ENCODE measurements around the gene NPAS1.
A peak's percentile ranks its signal among the peaks of the same experiment; 100 is the strongest.
"Not testable (repeated sequence)": the region's sequence is repeated elsewhere in the genome, so short reads cannot be mapped to it uniquely, and the experiment has no call there.

Gene NPAS1

DNA sequence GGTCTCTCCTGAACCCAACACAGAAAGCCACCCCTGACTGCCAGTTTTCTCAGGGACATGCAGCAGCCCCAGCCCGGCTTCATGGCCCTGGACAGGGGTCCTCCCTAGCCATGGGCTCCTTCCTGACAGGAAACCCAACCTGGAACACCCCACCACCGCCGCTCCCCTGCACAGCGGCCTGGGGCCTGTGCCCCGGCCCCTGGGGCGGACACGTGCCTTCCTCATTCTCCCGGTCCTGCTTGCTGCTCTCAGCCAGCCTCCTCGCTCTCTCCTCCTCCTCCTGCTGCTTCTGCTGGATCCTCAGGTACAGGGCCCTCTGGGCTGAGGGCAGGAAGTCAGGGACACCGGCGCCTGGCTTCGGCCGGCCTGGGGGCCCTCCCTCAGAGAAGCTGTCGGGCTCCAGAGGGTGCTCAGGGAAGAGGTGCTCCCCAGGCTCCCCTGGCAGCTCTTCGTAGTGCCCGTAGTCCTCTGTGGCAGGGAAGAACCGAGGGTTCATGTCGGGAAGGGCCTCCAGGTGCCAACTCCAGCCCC is 49.3 kb downstream of the NPAS1 start:
- Mint-ChIP-seq H3K27ac (no peak overlapping the region), H3K4me3 (no peak overlapping the region), H3K9me3 (no peaks in the 10 kb centered on the region), H3K36me3 (ENCODE audit: low read depth) (peaks cover 39% of the 10 kb centered on the region), H3K4me1 (ENCODE audit: low read depth) (no peaks in the 10 kb centered on the region), H3K27me3 (no peaks in the 10 kb centered on the region)

DNA sequence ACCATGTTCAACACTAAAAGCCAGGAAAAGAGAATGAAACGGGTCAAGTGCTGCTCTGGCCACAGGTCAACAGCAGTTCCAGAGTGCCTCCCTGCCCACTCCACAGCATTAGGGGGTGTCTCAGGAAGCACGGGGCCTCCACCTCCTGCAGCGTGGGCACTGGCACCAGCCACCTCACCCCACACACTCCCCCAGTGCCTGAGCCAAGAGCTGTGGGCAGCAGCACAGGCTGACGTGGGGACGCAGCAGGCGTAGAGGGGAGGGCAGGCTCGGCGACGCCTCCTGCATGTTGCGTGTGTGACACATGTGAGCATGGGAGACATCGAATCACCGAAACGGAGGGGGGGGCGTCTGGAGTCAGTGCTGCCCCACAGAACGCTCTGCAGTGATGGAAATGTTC is 50.2 kb downstream of the NPAS1 start:
- no peaks in the 10 kb centered on the region for H3K27me3 Mint-ChIP-seq
- peaks cover 33% of the 10 kb centered on the region for H3K36me3 Mint-ChIP-seq (ENCODE audit: low read depth)
- H3K9me3 Mint-ChIP-seq: no peaks in the 10 kb centered on the region
- no peak overlapping the region for H3K4me3 Mint-ChIP-seq
- no peaks in the 10 kb centered on the region for H3K4me1 Mint-ChIP-seq (ENCODE audit: low read depth)
- H3K27ac Mint-ChIP-seq: no peak overlapping the region

GRCh38 chr19:47070756-47071155 is 51.1 kb downstream of the NPAS1 start:
- Mint-ChIP-seq H3K27ac (no peak overlapping the region), H3K27me3 (no peaks in the 10 kb centered on the region), H3K36me3 (ENCODE audit: low read depth) (peaks cover 35% of the 10 kb centered on the region), H3K4me3 (no peak overlapping the region), H3K4me1 (ENCODE audit: low read depth) (no peaks in the 10 kb centered on the region), H3K9me3 (no peaks in the 10 kb centered on the region)

- no peaks in the 10 kb centered on the region for H3K9me3 Mint-ChIP-seq
- no peak overlapping the region for H3K27ac Mint-ChIP-seq
- no peak overlapping the region for H3K4me3 Mint-ChIP-seq
- no peaks in the 10 kb centered on the region for H3K4me1 Mint-ChIP-seq (ENCODE audit: low read depth)
- H3K36me3 Mint-ChIP-seq (ENCODE audit: low read depth): peaks cover 43% of the 10 kb centered on the region
- no peaks in the 10 kb centered on the region for H3K27me3 Mint-ChIP-seq
These were observed 52.1 kb downstream of the NPAS1 start for GRCh38 chr19:47071731-47072130.

GRCh38 chr19:47072323-47072722 is 52.7 kb downstream of the NPAS1 start:
- Mint-ChIP-seq H3K4me1 (ENCODE audit: low read depth) (no peaks in the 10 kb centered on the region), H3K27ac (no peak overlapping the region), H3K27me3 (no peaks in the 10 kb centered on the region), H3K36me3 (ENCODE audit: low read depth) (peaks cover 48% of the 10 kb centered on the region), H3K9me3 (no peaks in the 10 kb centered on the region), H3K4me3 (no peak overlapping the region)

DNA sequence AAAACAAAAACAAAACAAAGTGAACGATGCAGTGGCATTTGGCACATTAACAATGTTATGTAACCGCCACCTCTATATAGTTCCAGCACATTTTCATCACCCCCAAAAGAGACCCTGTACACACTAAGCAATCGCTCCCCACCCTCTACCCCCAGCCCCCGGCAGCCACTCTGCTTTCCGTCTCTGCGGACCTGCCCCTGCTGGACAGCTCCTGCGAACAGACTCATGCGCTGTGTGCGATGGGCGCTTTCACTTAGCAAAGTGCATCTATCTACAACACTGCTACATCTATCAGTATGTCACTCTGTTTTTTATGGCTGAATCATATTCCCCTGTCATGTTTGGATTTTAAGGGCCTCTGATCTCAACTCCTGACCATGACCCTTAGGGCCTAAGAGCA is 53.9 kb downstream of the NPAS1 start:
- H3K9me3 Mint-ChIP-seq: no peaks in the 10 kb centered on the region
- H3K4me1 Mint-ChIP-seq (ENCODE audit: low read depth): no peaks in the 10 kb centered on the region
- H3K27me3 Mint-ChIP-seq: no peaks in the 10 kb centered on the region
- H3K36me3 Mint-ChIP-seq (ENCODE audit: low read depth): peaks cover 47% of the 10 kb centered on the region
- H3K4me3 Mint-ChIP-seq: no peak overlapping the region
- H3K27ac Mint-ChIP-seq: no peak overlapping the region

GRCh38 chr19:47074621-47075020 is 55.0 kb downstream of the NPAS1 start:
- H3K4me3 Mint-ChIP-seq: no peak overlapping the region
- no peaks in the 10 kb centered on the region for H3K27me3 Mint-ChIP-seq
- H3K9me3 Mint-ChIP-seq: no peaks in the 10 kb centered on the region
- H3K4me1 Mint-ChIP-seq (ENCODE audit: low read depth): no peaks in the 10 kb centered on the region
- H3K27ac Mint-ChIP-seq: no peak overlapping the region
- H3K36me3 Mint-ChIP-seq (ENCODE audit: low read depth): peaks cover 47% of the 10 kb centered on the region

DNA sequence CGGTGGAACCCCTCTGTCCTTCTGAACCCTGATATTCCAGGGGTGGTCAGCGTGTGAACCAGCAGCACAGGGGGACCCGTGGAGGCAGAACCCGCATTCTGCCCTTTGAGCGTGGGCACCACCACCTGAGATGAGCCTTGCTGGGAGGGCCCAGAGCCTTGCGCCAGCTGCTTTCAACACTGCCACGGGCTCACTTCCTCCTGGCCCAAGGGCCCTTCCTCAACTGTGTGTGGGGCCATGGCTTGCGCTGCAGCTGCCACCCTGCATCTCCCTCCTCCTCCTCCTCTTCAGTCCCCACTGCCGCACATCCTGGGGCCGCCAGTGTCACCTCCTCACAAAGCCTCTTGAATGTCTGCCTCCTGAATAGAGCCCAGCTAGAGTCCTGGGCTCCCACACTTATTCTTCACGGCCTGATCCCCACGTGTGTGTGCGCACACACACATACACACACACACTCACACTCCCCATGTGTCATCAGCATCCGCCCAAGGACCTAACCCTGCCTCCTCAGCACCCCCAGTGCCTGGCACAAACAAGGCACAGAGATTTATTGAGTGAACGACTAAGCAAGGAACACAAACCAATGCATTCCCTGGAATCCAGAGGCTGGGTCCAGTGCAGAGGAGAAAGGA is 55.7 kb downstream of the NPAS1 start:
- Mint-ChIP-seq H3K27me3 (no peaks in the 10 kb centered on the region), H3K9me3 (no peaks in the 10 kb centered on the region), H3K4me3 (no peak overlapping the region), H3K27ac (peak overlapping the region; percentile 10), H3K36me3 (ENCODE audit: low read depth) (peaks cover 43% of the 10 kb centered on the region), H3K4me1 (ENCODE audit: low read depth) (no peaks in the 10 kb centered on the region)

DNA sequence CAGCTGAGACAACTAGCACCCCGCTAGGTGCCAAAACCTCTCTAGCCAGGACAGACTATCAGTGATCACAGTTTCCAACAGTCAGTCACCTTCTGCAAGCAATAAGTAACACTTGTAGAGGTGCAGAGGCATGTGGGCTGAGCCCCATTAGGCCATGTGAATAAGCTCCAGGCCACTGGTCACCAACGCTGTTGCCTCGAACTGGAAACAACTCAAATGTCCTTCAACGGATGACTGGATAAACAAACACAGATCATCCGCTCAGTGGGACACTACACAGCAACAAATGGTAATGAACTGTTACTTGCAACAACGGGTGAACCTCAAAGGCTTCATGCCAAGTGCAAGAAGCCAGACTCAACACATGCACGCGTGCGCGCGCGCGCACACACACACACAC is 56.3 kb downstream of the NPAS1 start:
- Mint-ChIP-seq H3K9me3 (no peaks in the 10 kb centered on the region), H3K27ac (no peak overlapping the region), H3K4me3 (no peak overlapping the region), H3K27me3 (no peaks in the 10 kb centered on the region), H3K36me3 (ENCODE audit: low read depth) (peaks cover 40% of the 10 kb centered on the region), H3K4me1 (ENCODE audit: low read depth) (no peaks in the 10 kb centered on the region)

- H3K4me3 Mint-ChIP-seq; H3K27me3 Mint-ChIP-seq; H3K9me3 Mint-ChIP-seq; H3K27ac Mint-ChIP-seq; H3K4me1 Mint-ChIP-seq (ENCODE audit: low read depth): not testable (repeated sequence)
- H3K36me3 Mint-ChIP-seq (ENCODE audit: low read depth): peaks cover 48% of the 10 kb centered on the region
These were observed 58.7 kb downstream of the NPAS1 start for GRCh38 chr19:47078351-47078750.

DNA sequence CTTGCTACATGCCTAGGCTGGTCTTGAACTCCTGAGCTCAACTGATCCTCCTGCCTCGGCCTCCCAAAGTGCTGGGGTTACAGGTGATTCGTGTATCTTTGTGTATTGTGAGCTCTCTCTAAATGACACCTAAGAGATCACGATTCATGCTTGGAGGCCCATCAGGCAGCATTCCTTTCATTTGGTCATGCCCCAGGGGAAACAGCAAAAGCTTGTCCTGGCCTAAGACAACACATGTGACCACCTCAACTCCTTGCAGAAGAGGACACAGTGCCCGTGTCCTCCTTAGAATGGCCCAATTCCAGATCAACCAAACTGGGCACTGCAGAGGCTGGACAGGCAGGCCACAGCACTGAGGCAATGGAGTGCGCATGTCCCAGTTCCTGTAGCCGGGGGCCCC is 61.5 kb downstream of the NPAS1 start:
- H3K4me1 Mint-ChIP-seq (ENCODE audit: low read depth): no peaks in the 10 kb centered on the region
- H3K36me3 Mint-ChIP-seq (ENCODE audit: low read depth): peaks cover 53% of the 10 kb centered on the region
- H3K4me3 Mint-ChIP-seq: no peak overlapping the region
- no peak overlapping the region for H3K27ac Mint-ChIP-seq
- H3K27me3 Mint-ChIP-seq: no peaks in the 10 kb centered on the region
- no peaks in the 10 kb centered on the region for H3K9me3 Mint-ChIP-seq

DNA sequence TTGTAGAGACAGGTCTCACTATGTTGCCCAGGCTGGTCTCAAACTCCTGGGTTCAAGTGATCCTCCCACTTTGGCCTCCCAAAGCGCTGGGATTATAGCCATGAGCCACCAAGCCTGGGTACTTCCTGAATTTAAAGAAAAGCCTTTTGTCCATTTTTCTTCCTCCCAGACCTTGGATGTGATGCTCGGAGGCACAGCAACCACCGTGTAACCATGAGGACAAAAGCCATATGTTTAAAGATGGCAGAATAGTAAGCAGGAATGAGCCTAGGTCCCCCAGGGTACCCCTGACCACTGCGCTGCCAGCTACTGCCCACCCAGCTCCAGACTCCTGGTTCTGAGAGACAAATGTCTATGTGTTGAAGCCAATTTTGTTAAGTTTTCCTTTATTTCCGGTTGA is 62.9 kb downstream of the NPAS1 start:
- Mint-ChIP-seq H3K27ac (no peak overlapping the region), H3K36me3 (ENCODE audit: low read depth) (peaks cover 50% of the 10 kb centered on the region)

DNA sequence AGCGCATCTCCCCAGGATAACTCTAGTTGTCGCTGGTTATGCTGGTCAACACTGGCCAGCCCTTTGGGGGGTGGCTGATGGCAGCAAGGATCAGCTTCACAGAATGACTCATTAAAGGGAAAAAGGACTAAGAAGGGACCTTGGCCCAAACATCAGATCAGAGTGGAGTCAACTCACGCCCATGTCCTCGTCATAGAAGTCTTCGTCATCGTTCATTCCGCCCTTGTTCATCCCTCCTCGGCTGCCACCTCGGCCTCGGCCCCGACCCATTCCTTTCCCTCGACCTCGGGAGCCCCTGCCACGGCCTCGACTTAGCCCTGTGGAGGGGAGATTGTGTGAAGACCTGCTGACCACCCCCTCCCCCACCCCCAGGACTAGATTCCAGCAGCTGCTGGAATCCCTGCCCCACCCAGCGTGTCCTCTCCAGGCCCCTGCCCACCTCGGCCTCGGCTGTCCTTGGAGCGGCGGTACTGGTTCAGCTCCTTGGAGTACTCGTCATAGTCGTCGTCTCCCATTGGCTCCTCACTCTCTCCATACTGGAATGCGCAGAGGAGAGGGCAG is 65.3 kb downstream of the NPAS1 start:
- Mint-ChIP-seq H3K4me1 (ENCODE audit: low read depth) (no peaks in the 10 kb centered on the region), H3K27ac (no peak overlapping the region), H3K9me3 (no peaks in the 10 kb centered on the region), H3K4me3 (no peak overlapping the region), H3K27me3 (no peaks in the 10 kb centered on the region), H3K36me3 (ENCODE audit: low read depth) (peaks cover 62% of the 10 kb centered on the region)

More for the DNA sequence above, 62.9 kb downstream of the NPAS1 start:
- Mint-ChIP-seq H3K9me3 (no peaks in the 10 kb centered on the region), H3K4me3 (no peak overlapping the region), H3K4me1 (ENCODE audit: low read depth) (no peaks in the 10 kb centered on the region), H3K27me3 (no peaks in the 10 kb centered on the region)

- H3K27ac Mint-ChIP-seq: no peak overlapping the region
- peaks cover 65% of the 10 kb centered on the region for H3K36me3 Mint-ChIP-seq (ENCODE audit: low read depth)
- H3K4me3 Mint-ChIP-seq: no peak overlapping the region
- H3K4me1 Mint-ChIP-seq (ENCODE audit: low read depth): no peaks in the 10 kb centered on the region
- no peaks in the 10 kb centered on the region for H3K9me3 Mint-ChIP-seq
- no peaks in the 10 kb centered on the region for H3K27me3 Mint-ChIP-seq
These were observed 66.6 kb downstream of the NPAS1 start for GRCh38 chr19:47086280-47086679.

GRCh38 chr19:47089767-47090350 is 70.2 kb downstream of the NPAS1 start:
- Mint-ChIP-seq H3K27ac (no peak overlapping the region), H3K36me3 (ENCODE audit: low read depth) (peaks cover 52% of the 10 kb centered on the region), H3K27me3 (no peaks in the 10 kb centered on the region), H3K4me1 (ENCODE audit: low read depth) (peaks cover 19% of the 10 kb centered on the region), H3K9me3 (no peaks in the 10 kb centered on the region), H3K4me3 (no peak overlapping the region)

GRCh38 chr19:47093254-47093653 is 73.6 kb downstream of the NPAS1 start:
- Mint-ChIP-seq H3K4me1 (ENCODE audit: low read depth) (peaks cover 44% of the 10 kb centered on the region), H3K36me3 (ENCODE audit: low read depth) (peaks cover 55% of the 10 kb centered on the region), H3K9me3 (no peaks in the 10 kb centered on the region), H3K27ac (peak overlapping the region; percentile 81), H3K4me3 (peak overlapping the region; percentile 45), H3K27me3 (no peaks in the 10 kb centered on the region)
